HG03064 (cell line): ENCODE results near the gene SEMA4D.

Source experiments
- ATAC-seq: cut with Tn5 transposase; IDR thresholded peaks from one replicate; pipeline ENCODE4 v1.9.1; 2021; ENCODE audit warnings: low read depth; ENCODE audit not compliant: unreplicated experiment

Gene SEMA4D

DNA sequence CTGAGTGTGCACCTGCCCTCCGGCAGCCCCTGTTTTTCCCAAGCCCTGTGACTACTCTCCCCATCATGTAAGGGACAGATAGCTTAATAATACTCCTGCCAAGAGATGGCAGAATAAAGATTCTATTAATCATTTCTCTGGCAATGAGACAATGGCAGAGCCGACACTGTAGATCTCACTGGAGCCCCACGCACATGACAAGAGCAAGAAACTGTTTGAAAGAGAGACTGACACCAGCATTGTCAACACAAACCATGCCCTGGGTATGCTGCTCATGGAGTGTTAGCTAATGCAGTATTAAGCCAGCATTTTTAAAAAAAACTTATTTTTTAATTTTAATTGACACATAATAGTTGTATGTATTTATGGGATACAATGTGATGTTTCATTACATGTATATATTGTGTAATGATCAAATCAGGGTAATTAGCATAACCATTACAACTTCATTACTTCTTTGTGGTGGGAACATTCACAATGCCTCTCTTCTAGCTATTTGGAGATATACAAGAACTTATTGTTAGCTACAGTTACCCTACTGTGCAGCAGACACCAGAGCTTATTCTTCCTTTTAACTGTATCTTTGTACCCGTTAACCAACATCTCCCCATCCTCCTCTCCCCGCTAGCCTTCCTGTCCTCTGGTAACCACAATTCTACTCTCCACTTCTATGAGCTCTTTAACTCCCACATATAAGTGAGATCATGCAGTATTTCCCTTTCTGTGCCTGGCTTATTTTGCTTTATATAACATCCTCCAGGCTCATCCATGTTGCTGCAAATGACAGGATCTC is 31.5 kb upstream of the SEMA4D start:
- no peak for ATAC-seq

- no peak for ATAC-seq
These were observed 30.6 kb upstream of the SEMA4D start for GRCh38 chr9:89528540-89528939.

- no peak for ATAC-seq
These were observed 30.2 kb upstream of the SEMA4D start for GRCh38 chr9:89528131-89528530.

GRCh38 chr9:89527084-89527483 is 29.2 kb upstream of the SEMA4D start:
- no peak for ATAC-seq

DNA sequence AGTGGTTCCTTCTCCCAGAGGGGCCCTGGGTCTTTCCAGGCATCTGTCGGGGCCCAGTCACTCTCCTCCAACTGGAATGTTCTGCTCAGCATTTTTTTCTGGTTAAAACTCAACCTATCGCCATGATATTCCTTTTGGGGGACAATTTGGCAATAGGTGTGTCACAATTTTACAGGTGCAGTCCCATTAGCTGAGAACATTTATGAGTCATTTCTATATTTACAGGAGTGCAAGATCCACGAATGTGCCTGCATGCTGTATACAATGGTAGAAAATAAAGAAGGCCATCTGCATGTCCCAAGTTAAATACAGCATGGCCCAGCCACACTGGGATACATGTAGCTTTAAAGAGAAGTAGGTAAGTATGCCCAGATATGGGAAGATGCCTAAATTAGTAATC is 28.8 kb upstream of the SEMA4D start:
- no peak for ATAC-seq

DNA sequence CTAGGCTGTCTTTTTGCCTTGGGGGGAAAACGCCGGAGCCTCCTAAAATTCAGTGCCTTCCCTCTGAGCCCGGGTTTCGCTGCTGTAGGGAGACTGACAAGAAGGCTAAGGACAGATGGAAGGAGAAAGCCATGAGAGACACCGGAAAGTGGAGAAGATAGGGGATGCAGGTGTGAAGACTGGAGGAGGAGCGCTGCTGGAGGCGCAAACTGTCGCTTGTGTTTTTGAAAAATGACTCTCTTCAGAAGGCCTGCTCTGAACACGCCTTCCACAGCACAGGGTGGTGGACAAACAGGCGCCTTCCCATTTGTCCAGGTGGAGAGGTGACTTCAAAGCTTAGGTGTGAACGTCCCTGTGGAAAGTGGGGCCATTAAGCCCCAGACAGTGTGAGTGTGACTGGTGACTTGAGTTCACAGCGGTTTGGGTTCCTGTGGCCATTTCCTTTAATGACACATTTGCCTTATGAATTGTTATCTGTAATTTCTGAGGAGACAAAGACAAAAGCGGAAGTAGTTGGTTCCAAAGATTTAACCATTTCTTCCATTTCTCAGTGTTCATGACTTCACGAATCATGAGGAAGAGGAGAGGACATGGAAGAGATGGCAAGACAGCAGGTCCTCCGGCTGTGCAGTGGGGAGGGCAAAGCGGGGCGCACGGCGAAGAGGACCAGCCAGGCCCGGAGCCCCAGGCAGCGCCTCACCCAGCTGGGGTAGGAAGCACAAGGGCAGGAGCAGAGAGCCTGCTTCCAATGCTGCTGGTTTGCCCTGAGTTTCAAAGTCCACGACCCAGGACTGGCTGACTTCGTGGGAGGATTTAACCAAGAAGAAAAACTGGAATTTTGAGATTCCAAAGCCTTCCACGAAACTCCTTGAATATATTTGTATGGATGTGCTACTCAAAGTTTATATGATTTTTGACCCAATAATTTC is 27.8 kb upstream of the SEMA4D start:
- no peak for ATAC-seq

DNA sequence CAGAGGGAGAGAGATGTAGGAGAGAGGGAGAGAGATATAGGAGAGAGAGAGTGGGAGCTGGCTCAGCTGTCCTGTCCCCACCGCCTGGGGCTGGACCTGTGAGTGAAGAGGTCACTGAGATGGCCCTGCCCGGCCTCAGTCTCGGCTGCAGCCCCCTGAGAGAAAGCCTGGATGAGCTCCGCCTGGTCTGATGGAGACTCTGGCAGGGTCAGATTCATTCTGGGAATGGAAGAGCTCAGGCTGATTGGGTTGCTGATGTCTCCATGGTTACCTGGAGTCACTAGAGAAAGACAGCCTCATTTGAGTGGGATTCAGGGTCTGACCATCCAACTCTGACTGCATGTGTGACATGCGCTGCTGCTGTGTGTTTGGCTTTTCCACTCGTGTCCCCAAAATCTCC is 27.1 kb upstream of the SEMA4D start:
- ATAC-seq: no peak

GRCh38 chr9:89523948-89524347 is 26.0 kb upstream of the SEMA4D start:
- ATAC-seq: no peak

GRCh38 chr9:89522959-89523285 is 25.0 kb upstream of the SEMA4D start:
- no peak for ATAC-seq

- peak; percentile 92 for ATAC-seq
These were observed 24.5 kb upstream of the SEMA4D start for GRCh38 chr9:89522261-89522958.

- ATAC-seq: no peak
These were observed 21.5 kb upstream of the SEMA4D start for GRCh38 chr9:89519366-89519805.

- no peak for ATAC-seq
These were observed 20.8 kb upstream of the SEMA4D start for GRCh38 chr9:89518466-89519365.

DNA sequence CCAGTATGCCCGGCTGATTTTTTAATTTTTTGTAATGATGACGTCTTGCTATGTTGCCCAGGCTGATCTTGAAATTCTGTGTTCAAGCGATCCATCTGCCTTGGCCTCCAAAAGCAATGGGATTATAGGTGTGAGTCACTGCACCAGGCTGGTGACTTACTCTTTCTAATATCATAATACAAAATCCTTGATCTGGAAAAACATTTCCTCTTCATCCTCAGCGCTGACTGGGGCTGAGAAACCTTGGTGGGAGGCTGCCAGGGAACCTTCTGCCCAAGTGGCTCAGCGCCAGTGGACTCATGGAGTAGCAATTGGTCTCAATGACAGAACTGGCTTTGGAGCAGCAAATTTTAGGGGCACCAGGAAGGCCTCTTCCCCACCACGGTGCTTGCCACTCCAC is 17.5 kb upstream of the SEMA4D start:
- no peak for ATAC-seq

DNA sequence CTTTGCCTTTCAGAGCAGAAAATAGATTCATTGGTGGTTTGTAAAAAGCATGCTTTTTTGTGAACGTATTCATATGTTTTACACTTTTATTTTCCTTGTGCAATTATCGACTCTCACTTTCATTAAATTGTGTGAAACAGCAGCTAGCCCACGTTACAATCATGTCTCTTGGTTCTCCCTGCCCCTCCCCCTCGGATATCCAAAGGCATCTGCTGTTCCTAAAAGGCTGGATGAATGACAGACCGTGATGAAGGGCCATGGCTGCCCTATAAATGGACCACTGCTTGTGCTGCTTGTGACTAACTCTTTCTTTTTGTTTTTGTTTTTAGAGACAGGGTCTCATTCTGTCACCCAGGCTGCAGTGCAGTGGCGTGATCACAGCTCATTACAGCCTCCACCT is 17.0 kb upstream of the SEMA4D start:
- ATAC-seq: no peak

DNA sequence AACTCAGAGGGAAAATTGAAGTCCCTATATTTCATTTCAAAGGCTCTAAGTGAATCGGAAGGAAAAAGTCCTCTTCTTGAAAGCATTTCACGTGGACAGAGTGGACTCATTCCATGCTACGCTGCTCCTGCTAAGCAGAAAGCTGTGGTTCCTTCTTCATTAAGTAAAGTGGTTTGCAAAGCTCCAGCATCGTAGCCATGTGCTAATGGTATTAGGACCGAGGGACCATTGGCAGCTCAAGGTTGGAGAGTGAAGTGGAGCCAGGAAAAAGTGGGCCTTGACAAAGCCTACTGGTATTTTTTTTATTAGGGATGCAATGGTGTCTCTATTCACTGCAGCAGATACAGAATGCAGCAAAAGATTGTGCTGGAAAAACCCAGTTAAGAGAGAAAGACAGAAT is 16.4 kb upstream of the SEMA4D start:
- no peak for ATAC-seq

DNA sequence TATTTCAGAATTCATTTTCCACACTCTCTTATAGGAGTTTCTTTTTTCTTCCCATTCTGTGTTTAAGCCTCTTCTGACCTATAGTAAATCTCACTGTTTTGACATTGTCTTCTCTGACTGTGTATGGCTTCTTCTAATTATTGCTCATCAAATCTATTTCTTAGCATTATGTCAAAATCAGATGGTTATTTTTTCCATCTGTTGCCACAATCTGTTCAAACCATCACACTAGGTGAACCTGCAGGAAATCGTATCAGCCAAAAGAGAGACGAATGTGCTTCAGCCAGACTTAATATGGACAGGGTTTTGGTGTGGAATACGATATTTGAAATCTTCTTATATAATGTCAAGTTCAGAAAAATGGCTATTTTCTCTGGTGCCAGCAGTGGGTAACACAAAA is 15.9 kb upstream of the SEMA4D start:
- ATAC-seq: no peak

DNA sequence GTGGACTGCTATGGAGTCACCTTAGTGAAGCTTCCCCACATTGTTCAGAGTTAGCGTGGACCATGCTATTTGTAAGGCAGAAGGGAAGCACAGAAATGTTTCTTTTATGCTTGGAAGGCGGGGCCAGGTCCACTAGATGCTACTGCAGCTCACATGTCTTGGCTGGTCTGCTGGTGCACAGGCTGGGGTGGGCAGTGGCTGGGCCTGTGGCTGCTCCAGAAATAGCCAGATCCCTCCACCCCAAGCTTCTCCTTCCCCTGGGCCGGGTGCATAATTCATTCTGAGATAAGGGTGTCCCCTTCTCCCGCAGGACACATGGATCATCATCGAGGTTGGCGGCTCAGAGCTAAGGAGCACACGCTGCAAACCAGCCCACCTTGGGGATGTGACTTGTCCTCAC is 14.5 kb upstream of the SEMA4D start:
- no peak for ATAC-seq

DNA sequence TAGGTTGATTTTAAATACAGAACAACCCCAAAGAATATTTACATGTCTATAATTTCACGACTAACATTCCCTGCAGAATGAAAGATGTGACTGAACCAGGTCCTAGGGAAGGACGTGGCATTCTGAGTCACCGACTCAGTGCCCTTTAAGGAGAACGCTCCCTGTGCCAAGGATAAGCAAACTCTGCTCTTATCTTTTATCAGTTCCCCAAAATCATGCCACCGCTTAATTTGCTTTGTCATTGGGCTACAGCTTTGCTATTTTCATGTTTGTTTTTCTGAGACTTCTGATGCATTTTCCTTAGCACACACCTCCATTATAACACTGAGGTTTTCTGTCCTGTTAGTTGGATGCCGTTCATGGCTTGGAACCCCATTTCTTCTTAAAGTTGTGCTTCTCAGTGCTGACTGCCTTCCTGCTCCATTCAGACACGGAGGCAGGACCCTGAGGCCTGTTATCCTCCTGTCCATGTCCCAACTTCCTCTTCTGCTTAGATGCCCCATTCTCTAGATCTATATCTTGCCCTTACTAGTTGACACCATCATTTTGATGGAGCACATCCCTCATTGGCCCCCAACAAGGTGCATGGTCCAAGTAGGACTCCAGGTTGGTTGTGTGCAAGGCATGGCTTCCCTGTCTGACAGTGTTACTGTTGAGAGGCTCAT is 11.2 kb upstream of the SEMA4D start:
- no peak for ATAC-seq

DNA sequence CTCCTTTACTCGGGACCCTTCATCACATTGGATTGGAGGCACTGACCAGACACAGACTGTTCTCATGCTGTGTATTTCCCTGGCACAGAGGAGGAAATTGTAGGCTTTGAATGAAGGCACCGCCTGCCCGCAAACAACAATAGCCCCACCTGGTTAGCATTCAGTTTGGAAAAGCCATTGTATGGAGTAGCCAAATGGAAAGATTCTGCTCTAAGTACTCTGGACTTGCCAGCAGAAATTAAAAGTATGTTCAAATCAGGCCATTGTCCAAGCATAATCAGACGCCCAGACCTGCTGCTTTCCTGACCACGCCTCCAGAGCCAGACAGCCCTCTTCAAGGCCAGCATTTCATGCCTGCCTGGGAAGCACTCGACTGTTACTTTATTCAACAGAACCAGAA is 8.0 kb upstream of the SEMA4D start:
- no peak for ATAC-seq

GRCh38 chr9:89505048-89505447 is 7.1 kb upstream of the SEMA4D start:
- ATAC-seq: no peak
